Measurements from ENCODE around the gene KIF1A. TPM values are rescaled to one million over a fixed set of nuclear protein-coding genes. Genes with fewer than 3 reads are reported as not detected.
"Not testable (repeated sequence)": the region's sequence is repeated elsewhere in the genome, so short reads cannot be mapped to it uniquely, and the experiment has no call there.

The KIF1A gene
- total RNA-seq, 1 donor from 2014 or later: 10.2 TPM

DNA sequence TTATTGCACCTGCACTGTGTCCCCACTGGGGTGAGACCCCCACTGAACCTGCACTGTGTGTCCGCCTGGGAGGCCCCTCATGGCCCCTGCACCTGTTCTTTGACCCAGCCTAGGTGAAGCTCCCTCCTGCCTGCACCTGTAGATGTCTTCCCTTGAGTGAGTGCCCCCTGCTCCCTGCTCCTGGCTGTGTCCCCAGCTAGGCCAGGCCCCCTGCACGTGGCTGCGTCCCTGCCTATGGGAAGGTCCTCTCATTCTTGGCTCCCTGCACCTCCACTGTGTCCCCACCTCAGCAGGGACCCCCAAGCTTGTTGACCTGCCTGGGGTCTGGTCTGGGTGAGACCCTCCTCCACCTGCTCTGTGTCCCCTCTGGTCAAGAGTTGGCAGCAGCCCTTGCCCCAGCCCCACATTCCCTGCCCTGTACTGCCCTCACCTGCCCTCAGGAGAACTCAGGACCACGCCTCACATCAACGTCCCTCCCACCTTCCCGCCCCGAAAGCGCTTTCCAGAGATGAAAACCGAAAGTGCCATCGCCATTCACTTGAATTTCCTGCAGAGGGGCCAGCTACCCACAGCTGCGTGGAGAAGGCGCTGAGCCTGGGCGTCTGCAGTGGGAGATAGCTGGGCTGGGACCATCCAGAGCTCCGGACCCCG lies 136.6 kb downstream of the KIF1A start:
- intact Hi-C loops (cut with DNase I); DNase-seq (ENCODE audit: low spot score): not testable (repeated sequence)

- DNase-seq (ENCODE audit: low spot score); intact Hi-C loops (cut with DNase I): not testable (repeated sequence)
Observed at GRCh38 chr2:240682431-240683224, 137.4 kb downstream of the KIF1A start, which contains the start of gene AQP12B. TSS of gene AQP12B (minus strand) at chr2:240682885. CDS start at chr2:240682837, 48 bp downstream.

DNA sequence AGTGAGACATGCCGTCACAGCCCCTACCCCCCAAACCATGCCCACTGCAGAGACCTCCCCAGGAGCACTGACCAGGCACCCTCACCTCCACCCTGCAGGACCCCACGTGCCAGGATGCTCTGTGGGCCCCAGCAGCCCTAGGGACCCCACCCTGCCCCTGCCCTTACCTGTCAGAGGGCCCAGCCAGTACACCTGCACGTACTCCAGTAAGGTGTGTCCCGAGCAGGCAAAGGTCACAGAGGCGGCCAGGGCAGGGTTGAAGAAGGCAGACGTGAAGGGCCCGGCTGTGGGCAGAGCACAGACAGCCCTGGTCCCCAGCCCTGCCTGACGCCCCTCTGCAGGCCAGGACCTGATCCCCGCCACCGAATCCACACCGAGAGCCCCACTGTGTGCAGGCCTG lies 139.8 kb downstream of the KIF1A start:
- DNase-seq (ENCODE audit: low spot score); intact Hi-C loops (cut with DNase I): not testable (repeated sequence)

GRCh38 chr2:240678909-240679308 lies 141.1 kb downstream of the KIF1A start:
- intact Hi-C loops (cut with DNase I); DNase-seq (ENCODE audit: low spot score): not testable (repeated sequence)

DNA sequence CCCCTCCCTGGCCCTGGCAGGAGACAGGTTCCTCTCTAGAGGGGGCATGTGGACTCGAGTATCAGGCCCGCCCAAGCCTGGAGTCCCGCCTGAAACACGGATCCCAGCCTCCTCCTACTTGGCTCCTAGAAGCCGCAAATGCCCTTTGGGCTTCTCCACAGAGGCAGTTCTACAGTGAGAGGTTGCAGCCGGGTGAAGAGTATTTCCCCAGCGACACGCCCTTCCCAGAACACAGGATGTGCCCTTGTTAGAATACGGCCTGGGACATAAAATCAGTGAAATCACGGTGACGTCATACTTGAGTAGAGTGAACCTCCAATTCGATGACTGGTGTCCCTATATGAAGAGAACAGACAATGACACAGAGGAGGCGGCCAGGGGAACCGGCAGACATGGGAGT lies 142.0 kb downstream of the KIF1A start:
- not testable (repeated sequence) for DNase-seq (ENCODE audit: low spot score)

GRCh38 chr2:240675345-240675744 lies 144.7 kb downstream of the KIF1A start:
- intact Hi-C loops (cut with DNase I); DNase-seq (ENCODE audit: low spot score): not testable (repeated sequence)

More for the DNA sequence above, 142.0 kb downstream of the KIF1A start:
- intact Hi-C loops (cut with DNase I): not testable (repeated sequence)

- intact Hi-C loops (cut with DNase I); DNase-seq (ENCODE audit: low spot score): not testable (repeated sequence)
Observed at GRCh38 chr2:240674461-240675184, 145.4 kb downstream of the KIF1A start.

DNA sequence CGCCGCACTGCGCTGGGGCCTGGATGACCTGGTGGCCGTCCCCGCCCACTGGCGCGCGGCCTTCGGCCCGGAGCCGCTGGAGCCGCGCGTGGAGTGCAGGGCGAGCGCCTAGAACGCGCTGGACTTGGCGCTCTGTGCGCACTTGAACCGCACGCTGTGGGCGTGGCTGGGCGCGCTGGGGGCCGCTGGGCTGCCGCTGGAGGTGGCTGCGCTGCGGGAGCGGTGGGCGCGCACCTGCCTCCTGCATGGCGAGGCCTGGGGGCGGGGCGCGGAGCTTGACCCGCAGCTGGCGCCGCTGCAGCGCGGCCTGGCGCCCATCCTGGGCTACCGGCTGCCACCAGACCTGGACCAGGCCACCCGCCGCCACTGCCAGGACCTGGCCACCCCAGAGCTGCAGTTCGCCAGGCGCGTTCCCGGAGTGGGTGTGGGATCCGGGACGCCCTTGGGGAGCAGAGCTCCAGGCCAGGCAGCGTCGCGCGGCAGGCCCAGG lies 147.3 kb downstream of the KIF1A start:
- intact Hi-C loops (cut with DNase I): no loop called here
- no peak for DNase-seq (ENCODE audit: low spot score)

- intact Hi-C loops (cut with DNase I): no loop called here
- DNase-seq (ENCODE audit: low spot score): no peak
Observed at GRCh38 chr2:240672076-240672700, 147.8 kb downstream of the KIF1A start.

DNA sequence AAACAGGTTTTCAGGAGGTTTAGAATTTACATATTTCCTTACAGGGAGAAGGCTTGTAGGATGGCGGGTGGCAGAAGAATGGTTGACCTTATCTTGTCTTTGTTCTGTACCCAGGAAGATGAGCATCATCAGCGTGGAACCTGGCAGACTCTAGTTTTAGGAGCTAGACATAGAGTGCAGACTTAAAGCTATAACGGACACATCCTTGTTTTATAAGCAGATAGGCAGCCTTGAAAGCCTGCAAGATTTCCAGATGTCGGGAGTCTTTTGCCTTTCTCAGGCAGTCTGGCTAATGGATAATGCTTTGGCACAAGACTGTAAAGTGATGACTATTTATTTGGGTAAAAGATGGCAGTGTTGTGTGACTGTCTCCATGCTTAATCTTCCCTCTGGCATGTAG lies 149.1 kb downstream of the KIF1A start:
- intact Hi-C loops (cut with DNase I): no loop called here
- DNase-seq (ENCODE audit: low spot score): no peak

- intact Hi-C loops (cut with DNase I): no loop called here
- DNase-seq (ENCODE audit: low spot score): no peak
Observed at GRCh38 chr2:240670402-240670801, 149.6 kb downstream of the KIF1A start.

- intact Hi-C loops (cut with DNase I): no loop called here
Observed at GRCh38 chr2:240664622-240665021, 155.4 kb downstream of the KIF1A start.

More at GRCh38 chr2:240664622-240665021, 155.4 kb downstream of the KIF1A start:
- DNase-seq (ENCODE audit: low spot score): no peak

Other genes with a start within 250 kb of the KIF1A start
- gene CAPN10, start 233.5 kb downstream of the KIF1A start, total RNA-seq: 24.3 TPM
- gene GPR35, start 194.7 kb downstream of the KIF1A start, total RNA-seq: 1.5 TPM
- not detected for gene AQP12B, start 137.3 kb downstream of the KIF1A start, total RNA-seq
- gene AQP12A, start 128.4 kb downstream of the KIF1A start, total RNA-seq: not detected
- gene AGXT, start 48.6 kb upstream of the KIF1A start, total RNA-seq: not detected
- not detected for gene MAB21L4, start 75.9 kb upstream of the KIF1A start, total RNA-seq
- not detected for gene CROCC2, start 86.1 kb upstream of the KIF1A start, total RNA-seq
- 9.7 TPM for gene SNED1, start 178.4 kb upstream of the KIF1A start, total RNA-seq

Measured in cardiac septum (tissue), 1 donor.